Measurements from ENCODE around the gene CYP11A1.
"Not testable (repeated sequence)": the region's sequence is repeated elsewhere in the genome, so short reads cannot be mapped to it uniquely, and the experiment has no call there.

Gene CYP11A1

DNA sequence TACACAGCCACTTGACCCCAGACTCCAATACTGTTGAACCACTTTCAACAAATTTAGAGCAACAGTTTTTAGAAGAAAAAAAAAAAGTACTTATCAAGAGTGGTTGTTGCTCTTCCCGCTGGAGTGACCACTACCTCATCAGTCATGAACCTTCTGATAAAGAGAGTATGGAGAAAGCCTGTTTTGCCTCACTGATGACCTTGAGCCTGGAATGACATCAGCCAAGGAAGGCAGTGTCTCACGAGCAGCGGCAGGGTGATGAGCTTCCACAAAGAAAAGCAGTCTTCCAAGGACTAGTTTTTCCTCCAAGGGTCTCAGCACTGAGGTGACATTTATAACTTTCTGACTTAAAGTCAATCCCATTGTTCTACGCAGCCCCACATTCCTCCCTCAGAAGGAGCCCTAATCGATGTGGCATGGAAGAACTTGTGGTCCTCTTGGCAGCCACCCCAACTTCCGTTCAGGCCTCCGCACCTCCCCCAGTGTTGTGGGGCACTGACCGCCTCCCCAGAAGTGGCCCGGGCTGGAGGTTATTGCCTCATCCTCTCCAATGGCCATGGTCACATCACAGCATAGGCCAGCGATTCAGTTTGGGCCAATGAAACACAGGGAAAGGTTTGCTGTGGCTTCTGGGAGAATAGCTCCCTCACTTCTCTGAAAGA, 1.8 kb upstream of the CYP11A1 start:
- Histone ChIP-seq H3K4me3 (ENCODE audit: low read length) (no peak overlapping the region), H3K36me3 (ENCODE audit: insufficient read depth, low read length) (no peaks in the 10 kb centered on the region), H3K9me3 (ENCODE audit: insufficient read depth, low read depth, low read length) (no peaks in the 10 kb centered on the region), H3K27ac (ENCODE audit: low read depth, low read length) (no peak overlapping the region), H3K27me3 (ENCODE audit: insufficient read depth, low read length) (peaks cover 26% of the 10 kb centered on the region), H3K4me1 (ENCODE audit: insufficient read depth, low read length) (peaks cover 11% of the 10 kb centered on the region), H3K9ac (ENCODE audit: low read depth, low read length) (no peak overlapping the region)
- 82% methylated on average over 10 of the region's 10 CpGs for WGBS

DNA sequence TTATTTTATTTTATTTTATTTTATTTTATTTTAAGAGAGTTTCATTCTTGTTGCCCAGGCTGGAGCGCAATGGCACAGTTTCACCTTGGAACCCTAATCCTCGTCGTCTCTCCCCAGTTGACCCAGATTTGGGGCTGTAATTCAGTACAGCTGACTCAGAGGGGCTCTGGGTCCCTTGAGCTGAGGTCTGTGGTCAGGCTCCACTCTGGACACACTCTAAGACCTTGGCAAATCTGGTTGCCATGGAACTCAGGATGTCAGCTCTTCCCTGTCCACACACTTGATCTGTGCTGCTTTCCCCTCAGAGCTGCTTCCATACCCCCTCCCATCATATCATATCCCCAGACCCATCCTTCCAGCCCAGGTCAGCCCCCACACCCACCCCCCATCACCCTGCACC, 675 bp upstream of the CYP11A1 start:
- peaks cover 29% of the 10 kb centered on the region for H3K27me3 ChIP-seq (ENCODE audit: insufficient read depth, low read length)
- 96% methylated on average over 3 of the region's 3 CpGs for WGBS
- no peak overlapping the region for H3K27ac ChIP-seq (ENCODE audit: low read depth, low read length)

DNA sequence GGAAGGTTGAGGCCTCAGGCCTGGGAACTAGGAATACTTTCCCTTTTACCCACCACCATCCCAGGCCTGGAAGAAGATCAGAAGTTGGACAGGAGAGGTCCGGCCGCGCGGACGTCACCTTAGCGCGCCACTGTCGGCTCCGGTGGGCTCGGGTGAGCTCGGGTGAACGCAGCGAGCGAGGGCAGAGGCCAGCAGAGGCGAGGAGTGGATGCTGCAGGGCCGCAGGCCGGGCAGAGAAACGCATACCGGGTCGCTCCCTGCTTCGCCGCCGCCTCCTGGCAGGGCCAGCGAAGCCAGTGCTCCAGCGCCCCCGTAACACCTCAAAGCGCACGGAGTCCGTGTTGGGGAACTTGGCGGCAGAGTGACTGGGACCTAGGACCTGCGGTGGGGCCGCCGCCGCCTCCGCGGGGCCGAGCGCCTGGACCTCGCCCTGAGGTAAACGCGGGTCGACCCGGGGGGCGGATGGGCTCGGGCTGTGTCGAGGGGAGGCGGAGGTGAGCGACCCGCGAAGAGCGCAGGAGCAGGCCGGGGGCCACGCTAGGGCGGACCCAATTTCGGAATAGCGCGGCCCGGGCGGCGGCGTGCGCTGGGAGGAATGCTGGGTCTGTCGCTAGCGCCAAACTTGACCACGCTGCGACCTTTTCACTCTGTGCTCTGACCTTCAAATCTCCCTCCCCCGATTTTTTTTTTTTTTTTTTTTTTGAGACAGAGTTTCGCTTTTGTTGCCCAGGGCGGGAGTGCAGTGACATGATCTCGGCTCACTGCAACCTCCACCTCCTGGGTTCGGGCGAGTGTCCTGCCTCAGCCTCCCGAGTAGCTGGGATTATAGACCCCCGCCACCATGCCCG, 1.6 kb downstream of the CYP11A1 start:
- Histone ChIP-seq H3K4me1 (ENCODE audit: insufficient read depth, low read length) (peaks cover 12% of the 10 kb centered on the region), H3K9me3 (ENCODE audit: insufficient read depth, low read depth, low read length) (no peaks in the 10 kb centered on the region), H3K27ac (ENCODE audit: low read depth, low read length) (peak overlapping the region; percentile 46; the same call in 1 of the 2 replicates), H3K27me3 (ENCODE audit: insufficient read depth, low read length) (peaks cover 29% of the 10 kb centered on the region), H3K36me3 (ENCODE audit: insufficient read depth, low read length) (no peaks in the 10 kb centered on the region), H3K4me3 (ENCODE audit: low read length) (peak overlapping the region; percentile 67), H3K9ac (ENCODE audit: low read depth, low read length) (peak overlapping the region; percentile 72)
- 5% methylated on average over 73 of the region's 75 CpGs for WGBS

More for the DNA sequence above, 675 bp upstream of the CYP11A1 start:
- Histone ChIP-seq H3K4me3 (ENCODE audit: low read length) (no peak overlapping the region), H3K36me3 (ENCODE audit: insufficient read depth, low read length) (no peaks in the 10 kb centered on the region), H3K9ac (ENCODE audit: low read depth, low read length) (no peak overlapping the region), H3K4me1 (ENCODE audit: insufficient read depth, low read length) (peaks cover 12% of the 10 kb centered on the region), H3K9me3 (ENCODE audit: insufficient read depth, low read depth, low read length) (no peaks in the 10 kb centered on the region)

- Histone ChIP-seq H3K4me3 (ENCODE audit: low read length) (peak overlapping the region; percentile 67), H3K9ac (ENCODE audit: low read depth, low read length) (peak overlapping the region; percentile 32; the same call in 1 of the 2 replicates)
Observed at GRCh38 chr15:74364936-74365597, 2.4 kb downstream of the CYP11A1 start.

DNA sequence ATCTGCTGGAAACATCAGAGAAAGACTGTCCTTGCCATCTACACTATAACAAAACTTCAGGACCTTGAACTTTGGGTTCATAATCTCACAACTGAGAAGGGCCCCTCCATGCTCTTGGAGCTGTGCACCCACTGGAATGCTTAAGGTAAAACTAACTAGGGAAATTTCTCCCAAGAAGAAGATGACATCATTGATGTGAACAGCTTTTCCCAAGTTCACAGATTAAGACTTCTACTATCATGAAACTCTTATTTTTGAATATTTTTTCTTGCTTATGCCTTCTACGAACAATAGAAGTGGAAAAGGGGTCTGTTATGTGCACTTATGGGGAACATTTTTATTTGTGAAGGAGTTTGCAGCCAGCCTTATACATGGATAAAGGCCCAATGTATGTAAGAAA, 5.0 kb downstream of the CYP11A1 start:
- Histone ChIP-seq H3K27ac (ENCODE audit: low read depth, low read length) (no peak overlapping the region), H3K4me1 (ENCODE audit: insufficient read depth, low read length) (peaks cover 25% of the 10 kb centered on the region), H3K36me3 (ENCODE audit: insufficient read depth, low read length) (no peaks in the 10 kb centered on the region), H3K27me3 (ENCODE audit: insufficient read depth, low read length) (peaks cover 29% of the 10 kb centered on the region), H3K9me3 (ENCODE audit: insufficient read depth, low read depth, low read length) (no peaks in the 10 kb centered on the region), H3K9ac (ENCODE audit: low read depth, low read length) (no peak overlapping the region), H3K4me3 (ENCODE audit: low read length) (no peak overlapping the region)
- 100% methylated on average over 1 of the region's 1 CpG for WGBS

More at GRCh38 chr15:74364936-74365597, 2.4 kb downstream of the CYP11A1 start:
- Histone ChIP-seq H3K27me3 (ENCODE audit: insufficient read depth, low read length) (peaks cover 29% of the 10 kb centered on the region), H3K4me1 (ENCODE audit: insufficient read depth, low read length) (peaks cover 13% of the 10 kb centered on the region), H3K9me3 (ENCODE audit: insufficient read depth, low read depth, low read length) (no peaks in the 10 kb centered on the region), H3K27ac (ENCODE audit: low read depth, low read length) (peak overlapping the region; percentile 2; the same call in 1 of the 2 replicates), H3K36me3 (ENCODE audit: insufficient read depth, low read length) (no peaks in the 10 kb centered on the region)
- 32% methylated on average over 11 of the region's 12 CpGs for WGBS

GRCh38 chr15:74360855-74361254, 6.6 kb downstream of the CYP11A1 start:
- Histone ChIP-seq H3K27me3 (ENCODE audit: insufficient read depth, low read length) (peaks cover 18% of the 10 kb centered on the region), H3K4me1 (ENCODE audit: insufficient read depth, low read length) (peaks cover 25% of the 10 kb centered on the region)
- 75% methylated on average over 1 of the region's 1 CpG for WGBS
- H3K9ac ChIP-seq (ENCODE audit: low read depth, low read length); H3K27ac ChIP-seq (ENCODE audit: low read depth, low read length); H3K4me3 ChIP-seq (ENCODE audit: low read length); H3K9me3 ChIP-seq (ENCODE audit: insufficient read depth, low read depth, low read length); H3K36me3 ChIP-seq (ENCODE audit: insufficient read depth, low read length): not testable (repeated sequence)

- WGBS = 15% methylated on average over 6 of the region's 6 CpGs
- not testable (repeated sequence) for H3K27me3 ChIP-seq (ENCODE audit: insufficient read depth, low read length); H3K36me3 ChIP-seq (ENCODE audit: insufficient read depth, low read length); H3K4me3 ChIP-seq (ENCODE audit: low read length); H3K9me3 ChIP-seq (ENCODE audit: insufficient read depth, low read depth, low read length)
- H3K27ac ChIP-seq (ENCODE audit: low read depth, low read length) = peak overlapping the region; percentile 64; the same call in 1 of the 2 replicates
- peaks cover 16% of the 10 kb centered on the region for H3K4me1 ChIP-seq (ENCODE audit: insufficient read depth, low read length)
- peak overlapping the region; percentile 14; the same call in 1 of the 2 replicates for H3K9ac ChIP-seq (ENCODE audit: low read depth, low read length)
Observed at GRCh38 chr15:74359376-74359775, 8.1 kb downstream of the CYP11A1 start.

DNA sequence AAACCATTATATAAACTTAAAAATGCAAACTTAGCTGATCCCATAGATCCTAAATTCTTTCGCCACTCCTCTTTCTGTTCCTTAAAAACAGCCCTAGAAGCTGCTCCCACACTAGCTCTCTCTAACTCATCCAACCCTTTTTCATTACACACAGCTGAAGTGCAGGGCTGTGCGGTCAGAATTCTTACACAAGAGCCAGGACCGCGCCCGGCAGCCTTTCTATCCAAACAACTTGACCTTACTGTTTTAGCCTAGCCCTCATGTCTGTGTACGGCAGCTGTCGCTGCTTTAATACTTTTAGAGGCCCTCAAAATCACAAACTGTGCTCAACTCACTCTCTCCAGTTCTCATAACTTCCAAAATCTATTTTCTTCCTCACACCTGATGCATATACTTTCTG, 9.9 kb downstream of the CYP11A1 start:
- H3K4me3 ChIP-seq (ENCODE audit: low read length) = not testable (repeated sequence)
- H3K4me1 ChIP-seq (ENCODE audit: insufficient read depth, low read length) = peaks cover 13% of the 10 kb centered on the region
- 93% methylated on average over 7 of the region's 7 CpGs for WGBS

GRCh38 chr15:74356050-74356449, 11.4 kb downstream of the CYP11A1 start:
- WGBS = 94% methylated on average over 6 of the region's 6 CpGs
- H3K36me3 ChIP-seq (ENCODE audit: insufficient read depth, low read length); H3K9ac ChIP-seq (ENCODE audit: low read depth, low read length); H3K27me3 ChIP-seq (ENCODE audit: insufficient read depth, low read length); H3K27ac ChIP-seq (ENCODE audit: low read depth, low read length); H3K4me3 ChIP-seq (ENCODE audit: low read length); H3K9me3 ChIP-seq (ENCODE audit: insufficient read depth, low read depth, low read length): not testable (repeated sequence)
- peaks cover 22% of the 10 kb centered on the region for H3K4me1 ChIP-seq (ENCODE audit: insufficient read depth, low read length)

More for the DNA sequence above, 9.9 kb downstream of the CYP11A1 start:
- H3K36me3 ChIP-seq (ENCODE audit: insufficient read depth, low read length); H3K27me3 ChIP-seq (ENCODE audit: insufficient read depth, low read length); H3K27ac ChIP-seq (ENCODE audit: low read depth, low read length); H3K9me3 ChIP-seq (ENCODE audit: insufficient read depth, low read depth, low read length); H3K9ac ChIP-seq (ENCODE audit: low read depth, low read length): not testable (repeated sequence)

DNA sequence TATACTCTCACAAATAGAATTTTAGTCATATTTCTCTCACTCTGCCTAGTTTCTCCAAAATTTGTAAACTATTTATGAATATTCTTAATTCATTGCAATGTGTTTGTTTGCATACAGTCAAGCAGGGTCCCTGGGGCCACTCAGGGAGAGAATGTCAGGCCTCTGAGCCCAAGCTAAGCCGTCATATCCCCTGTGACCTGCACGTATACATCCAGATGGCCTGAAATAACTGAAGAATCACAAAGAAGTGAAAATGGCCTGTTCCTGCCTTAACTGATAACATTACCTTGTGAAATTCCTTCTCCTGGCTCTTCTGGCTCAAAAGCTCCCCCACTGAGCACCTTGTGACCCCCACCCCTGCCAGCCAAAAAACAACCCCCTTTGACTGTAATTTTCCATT, 13.5 kb downstream of the CYP11A1 start:
- WGBS = 67% methylated on average over 2 of the region's 2 CpGs
- not testable (repeated sequence) for H3K9me3 ChIP-seq (ENCODE audit: insufficient read depth, low read depth, low read length); H3K27me3 ChIP-seq (ENCODE audit: insufficient read depth, low read length); H3K4me3 ChIP-seq (ENCODE audit: low read length); H3K36me3 ChIP-seq (ENCODE audit: insufficient read depth, low read length); H3K9ac ChIP-seq (ENCODE audit: low read depth, low read length); H3K27ac ChIP-seq (ENCODE audit: low read depth, low read length)
- peaks cover 12% of the 10 kb centered on the region for H3K4me1 ChIP-seq (ENCODE audit: insufficient read depth, low read length)

GRCh38 chr15:74352393-74352910, 15.0 kb downstream of the CYP11A1 start:
- Histone ChIP-seq H3K36me3 (ENCODE audit: insufficient read depth, low read length) (no peaks in the 10 kb centered on the region), H3K27ac (ENCODE audit: low read depth, low read length) (no peak overlapping the region), H3K27me3 (ENCODE audit: insufficient read depth, low read length) (no peaks in the 10 kb centered on the region; the same call in 1 of the 2 replicates), H3K9ac (ENCODE audit: low read depth, low read length) (no peak overlapping the region), H3K4me1 (ENCODE audit: insufficient read depth, low read length) (peaks cover 11% of the 10 kb centered on the region), H3K9me3 (ENCODE audit: insufficient read depth, low read depth, low read length) (peaks cover 8% of the 10 kb centered on the region; the same call in 1 of the 2 replicates), H3K4me3 (ENCODE audit: low read length) (no peak overlapping the region)
- 66% methylated on average over 3 of the region's 3 CpGs for WGBS

All from HUES64 (cell line).